Measurements from ENCODE around the gene TRAPPC12. TPM values are rescaled to one million over a fixed set of nuclear protein-coding genes. Genes with fewer than 3 reads are reported as not detected.

TRAPPC12 gene
- total and polyA plus RNA-seq, 9 donors: 64.1 to 143 (median 81.4) TPM

GRCh38 chr2:3390041-3390440 is 10.5 kb downstream of the TRAPPC12 start:
- H3K36me3 ChIP-seq: no peaks in the 10 kb centered on the region
- H3K9me3 ChIP-seq: no peaks in the 10 kb centered on the region
- H3K27me3 ChIP-seq: no peaks in the 10 kb centered on the region
- H3K4me1 ChIP-seq (ENCODE audit: insufficient read depth): no peaks in the 10 kb centered on the region
- intact Hi-C loops (cut with DNase I): no loop called here
- H3K4me3 ChIP-seq: no peak overlapping the region
- no peak for DNase-seq
- H3K27ac ChIP-seq: no peak overlapping the region
- whole genome bisulfite sequencing, 3 donors: 94 to 96% (median 95%) methylated on average over 8 of the region's 8 CpGs
- no peak for TF ChIP-seq POLR2A (IDR thresholded peaks at IDR 0.05)
- TF ChIP-seq, protein P1, sequence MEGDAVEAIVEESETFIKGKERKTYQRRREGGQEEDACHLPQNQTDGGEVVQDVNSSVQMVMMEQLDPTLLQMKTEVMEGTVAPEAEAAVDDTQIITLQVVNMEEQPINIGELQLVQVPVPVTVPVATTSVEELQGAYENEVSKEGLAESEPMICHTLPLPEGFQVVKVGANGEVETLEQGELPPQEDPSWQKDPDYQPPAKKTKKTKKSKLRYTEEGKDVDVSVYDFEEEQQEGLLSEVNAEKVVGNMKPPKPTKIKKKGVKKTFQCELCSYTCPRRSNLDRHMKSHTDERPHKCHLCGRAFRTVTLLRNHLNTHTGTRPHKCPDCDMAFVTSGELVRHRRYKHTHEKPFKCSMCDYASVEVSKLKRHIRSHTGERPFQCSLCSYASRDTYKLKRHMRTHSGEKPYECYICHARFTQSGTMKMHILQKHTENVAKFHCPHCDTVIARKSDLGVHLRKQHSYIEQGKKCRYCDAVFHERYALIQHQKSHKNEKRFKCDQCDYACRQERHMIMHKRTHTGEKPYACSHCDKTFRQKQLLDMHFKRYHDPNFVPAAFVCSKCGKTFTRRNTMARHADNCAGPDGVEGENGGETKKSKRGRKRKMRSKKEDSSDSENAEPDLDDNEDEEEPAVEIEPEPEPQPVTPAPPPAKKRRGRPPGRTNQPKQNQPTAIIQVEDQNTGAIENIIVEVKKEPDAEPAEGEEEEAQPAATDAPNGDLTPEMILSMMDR (IDR thresholded peaks at IDR 0.05): no peak
- TF ChIP-seq EP300 (IDR thresholded peaks at IDR 0.05): no peak

GRCh38 chr2:3392216-3392615 is 12.7 kb downstream of the TRAPPC12 start:
- Histone ChIP-seq H3K9me3 (peaks cover 0 to 3% of the 10 kb centered on the region in 2 donors), H3K4me1 (ENCODE audit: insufficient read depth) (no peaks in the 10 kb centered on the region), H3K4me3 (no peak overlapping the region), H3K27ac (no peak overlapping the region), H3K36me3 (no peaks in the 10 kb centered on the region), H3K27me3 (no peaks in the 10 kb centered on the region)
- 90 to 97% (median 96%) methylated on average over 4 of the region's 4 CpGs for WGBS, 3 donors
- intact Hi-C loops (cut with DNase I): no loop called here
- TF ChIP-seq, protein P1 (IDR thresholded peaks at IDR 0.05): no peak
- TF ChIP-seq EP300 (IDR thresholded peaks at IDR 0.05) (no peak), POLR2A (IDR thresholded peaks at IDR 0.05) (no peak)
- no peak for DNase-seq

DNA sequence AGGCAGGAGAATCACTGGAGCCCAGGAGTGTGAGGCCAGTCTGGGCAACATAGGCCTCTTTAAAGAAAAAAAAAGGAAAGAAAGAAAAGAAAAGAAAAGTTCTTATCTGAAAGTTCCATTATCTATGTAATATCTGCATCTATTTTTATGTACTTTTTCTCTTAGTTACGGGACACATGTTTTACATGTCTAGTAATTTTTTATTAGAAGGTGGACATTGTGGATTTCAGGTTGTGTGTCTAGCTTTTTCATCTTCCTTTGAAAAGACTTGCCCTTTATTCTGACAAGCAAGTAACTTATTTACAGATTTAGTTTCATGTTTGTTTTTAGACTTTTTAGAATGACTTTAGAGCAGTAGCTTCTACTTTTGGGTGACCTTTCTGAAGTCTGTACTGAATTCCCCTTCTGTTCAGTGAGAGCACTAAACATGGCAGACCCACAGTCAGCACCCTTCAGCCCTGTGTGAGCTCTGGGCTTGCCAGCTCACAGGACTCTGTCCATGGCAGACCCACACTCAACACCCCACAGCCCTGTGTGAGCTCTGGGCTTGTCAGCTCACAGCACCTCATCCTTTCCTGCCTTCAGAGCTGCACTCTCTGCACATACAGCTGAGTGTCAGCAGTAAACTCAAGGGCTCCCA is 17.5 kb downstream of the TRAPPC12 start:
- no peak for DNase-seq
- no peak overlapping the region for H3K27ac ChIP-seq
- peaks cover 0 to 3% of the 10 kb centered on the region in 2 donors for H3K9me3 ChIP-seq
- TF ChIP-seq POLR2A (IDR thresholded peaks at IDR 0.05): no peak
- TF ChIP-seq, protein P1 (IDR thresholded peaks at IDR 0.05): no peak
- TF ChIP-seq EP300 (IDR thresholded peaks at IDR 0.05): no peak
- intact Hi-C loops (cut with DNase I): no loop called here
- WGBS, 3 donors: 98 to 100% (median 99%) methylated on average over 1 of the region's 1 CpG
- no peaks in the 10 kb centered on the region for H3K27me3 ChIP-seq
- peaks cover 3% of the 10 kb centered on the region for H3K4me1 ChIP-seq (ENCODE audit: insufficient read depth)
- H3K4me3 ChIP-seq: no peak overlapping the region
- H3K36me3 ChIP-seq: no peaks in the 10 kb centered on the region

DNA sequence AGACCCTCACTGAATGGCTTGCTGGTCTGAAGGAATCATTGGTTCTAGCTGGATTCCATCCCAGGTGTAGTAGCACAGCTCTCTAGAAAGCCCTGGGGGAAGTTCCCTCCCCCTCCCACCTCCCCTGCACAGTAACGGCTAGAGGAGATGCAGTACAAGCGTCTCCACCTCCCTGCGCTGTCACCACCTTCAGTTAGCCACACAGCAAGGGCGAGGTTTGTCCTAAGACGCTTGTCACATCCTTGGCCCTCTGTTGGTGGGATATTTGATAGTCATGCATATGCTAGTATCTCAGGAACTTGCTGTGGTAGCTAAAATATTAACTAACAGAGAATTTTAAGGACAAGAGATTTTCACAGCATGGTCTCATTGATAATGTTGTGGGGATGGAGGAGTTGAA is 19.4 kb downstream of the TRAPPC12 start:
- intact Hi-C loops (cut with DNase I): no loop called here
- no peaks in the 10 kb centered on the region for H3K27me3 ChIP-seq
- WGBS, 3 donors: 80 to 87% (median 82%) methylated on average over 5 of the region's 5 CpGs
- TF ChIP-seq POLR2A (IDR thresholded peaks at IDR 0.05): no peak
- no peaks in the 10 kb centered on the region for H3K36me3 ChIP-seq
- H3K4me3 ChIP-seq: no peak overlapping the region
- H3K4me1 ChIP-seq (ENCODE audit: insufficient read depth): peaks cover 3% of the 10 kb centered on the region
- peaks cover 0 to 3% of the 10 kb centered on the region in 2 donors for H3K9me3 ChIP-seq
- no peak for DNase-seq
- no peak overlapping the region for H3K27ac ChIP-seq

DNA sequence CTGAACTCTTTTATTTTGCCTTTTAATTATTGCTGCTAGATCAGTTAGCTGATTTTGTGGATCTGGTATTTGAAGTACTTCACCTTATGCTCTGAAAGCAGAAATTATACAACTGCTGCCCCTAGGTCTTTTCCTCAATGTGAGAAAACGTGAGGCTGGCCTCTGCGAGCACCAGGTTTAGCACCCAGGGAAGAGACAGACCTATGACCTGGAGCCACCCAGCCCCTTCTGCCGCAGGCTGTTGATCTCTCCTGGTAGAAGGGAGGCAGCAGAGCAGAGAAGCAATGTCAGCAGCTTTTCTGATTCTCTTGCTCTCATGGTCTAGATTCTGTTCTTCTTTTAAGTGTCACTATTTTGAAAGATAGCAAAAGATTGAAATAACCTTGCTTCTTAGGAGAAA is 19.9 kb downstream of the TRAPPC12 start:
- H3K36me3 ChIP-seq: no peaks in the 10 kb centered on the region
- no peak overlapping the region for H3K4me3 ChIP-seq
- 58 to 82% (median 74%) methylated on average over 3 of the region's 3 CpGs for WGBS, 3 donors

More for the DNA sequence above, 19.9 kb downstream of the TRAPPC12 start:
- DNase-seq: no peak
- no peak for TF ChIP-seq POLR2A (IDR thresholded peaks at IDR 0.05)
- TF ChIP-seq, protein P1 (IDR thresholded peaks at IDR 0.05): no peak
- TF ChIP-seq EP300 (IDR thresholded peaks at IDR 0.05): no peak
- Histone ChIP-seq H3K27me3 (no peaks in the 10 kb centered on the region), H3K4me1 (ENCODE audit: insufficient read depth) (peaks cover 5% of the 10 kb centered on the region), H3K9me3 (peaks cover 0 to 3% of the 10 kb centered on the region in 2 donors), H3K27ac (no peak overlapping the region)
- intact Hi-C loops (cut with DNase I): no loop called here
